Stomach smooth muscle (tissue), 2 donors: ENCODE results near the gene PLXNA4.

Experiments
- H3K27ac ChIP-seq: one replicate; pipeline ENCODE4 v1.7.0; 2013; ENCODE audit warnings: mild to moderate bottlenecking, low read length, inconsistent platforms
- H3K27me3 ChIP-seq, 2 donors: one replicate each; pipeline ENCODE4 v1.7.0; 2013; ENCODE audit warnings: low read length in 2 of 2; ENCODE audit not compliant: insufficient read depth in 2 of 2, control insufficient read depth in 1 of 2
- H3K36me3 ChIP-seq, 2 donors: one replicate each; pipeline ENCODE4 v1.7.0; 2013; ENCODE audit warnings: low read length in 2 of 2; ENCODE audit not compliant: control insufficient read depth in 2 of 2, insufficient read depth in 2 of 2
- H3K4me1 ChIP-seq: one replicate; pipeline ENCODE4 v1.7.0; 2013; ENCODE audit warnings: low read length; ENCODE audit not compliant: control insufficient read depth, insufficient read depth
- H3K4me3 ChIP-seq, 2 donors: one replicate each; pipeline ENCODE4 v1.7.0; 2013; ENCODE audit warnings: low read length in 2 of 2
- H3K9ac ChIP-seq, 2 donors: one replicate each; pipeline ENCODE4 v1.7.0; 2013; ENCODE audit warnings: low read length in 2 of 2, mild to moderate bottlenecking in 1 of 2
- H3K9me3 ChIP-seq, 2 donors: one replicate each; pipeline ENCODE4 v1.7.0; 2013; ENCODE audit warnings: low read length in 2 of 2; ENCODE audit not compliant: control insufficient read depth in 2 of 2
- donor health status: healthy.
- donor health status: Pancreatic carcinoma.

PLXNA4 gene

GRCh38 chr7:132533916-132534315 lies 42.4 kb downstream of the PLXNA4 start:
- no peak overlapping the region for H3K4me3 ChIP-seq
- no peak overlapping the region for H3K9ac ChIP-seq
- H3K27me3 ChIP-seq: no peaks in the 10 kb centered on the region
- H3K9me3 ChIP-seq: no peaks in the 10 kb centered on the region
- no peaks in the 10 kb centered on the region for H3K36me3 ChIP-seq
- H3K4me1 ChIP-seq: no peaks in the 10 kb centered on the region
- H3K27ac ChIP-seq: no peak overlapping the region

- H3K27me3 ChIP-seq: peaks cover 0 to 2% of the 10 kb centered on the region in 2 donors
- H3K4me3 ChIP-seq: no peak overlapping the region
- no peaks in the 10 kb centered on the region for H3K9me3 ChIP-seq
- H3K4me1 ChIP-seq: no peaks in the 10 kb centered on the region
- no peak overlapping the region for H3K27ac ChIP-seq
- no peaks in the 10 kb centered on the region for H3K36me3 ChIP-seq
- no peak overlapping the region for H3K9ac ChIP-seq
Measured at GRCh38 chr7:132532281-132532680, 44.0 kb downstream of the PLXNA4 start.

- no peaks in the 10 kb centered on the region for H3K9me3 ChIP-seq
- H3K27ac ChIP-seq: no peak overlapping the region
Measured at GRCh38 chr7:132531562-132531961, 44.7 kb downstream of the PLXNA4 start.

GRCh38 chr7:132528695-132529094 lies 47.6 kb downstream of the PLXNA4 start:
- peaks cover 0 to 2% of the 10 kb centered on the region in 2 donors for H3K27me3 ChIP-seq
- H3K36me3 ChIP-seq: no peaks in the 10 kb centered on the region
- no peaks in the 10 kb centered on the region for H3K9me3 ChIP-seq
- H3K9ac ChIP-seq: no peak overlapping the region
- no peak overlapping the region for H3K27ac ChIP-seq
- H3K4me3 ChIP-seq: no peak overlapping the region
- no peaks in the 10 kb centered on the region for H3K4me1 ChIP-seq

More at GRCh38 chr7:132531562-132531961, 44.7 kb downstream of the PLXNA4 start:
- no peak overlapping the region for H3K9ac ChIP-seq
- H3K27me3 ChIP-seq: peaks cover 0 to 2% of the 10 kb centered on the region in 2 donors
- H3K36me3 ChIP-seq: no peaks in the 10 kb centered on the region
- no peaks in the 10 kb centered on the region for H3K4me1 ChIP-seq
- no peak overlapping the region for H3K4me3 ChIP-seq

GRCh38 chr7:132527467-132528410 lies 48.5 kb downstream of the PLXNA4 start:
- Histone ChIP-seq H3K27me3 (peaks cover 0 to 2% of the 10 kb centered on the region in 2 donors), H3K4me1 (no peaks in the 10 kb centered on the region), H3K36me3 (no peaks in the 10 kb centered on the region), H3K27ac (no peak overlapping the region), H3K4me3 (no peak overlapping the region), H3K9ac (no peak overlapping the region), H3K9me3 (no peaks in the 10 kb centered on the region)

GRCh38 chr7:132526111-132526740 lies 50.0 kb downstream of the PLXNA4 start:
- Histone ChIP-seq H3K4me3 (no peak overlapping the region), H3K27ac (no peak overlapping the region), H3K9me3 (no peaks in the 10 kb centered on the region), H3K27me3 (peaks cover 0 to 2% of the 10 kb centered on the region in 2 donors), H3K9ac (no peak overlapping the region), H3K36me3 (no peaks in the 10 kb centered on the region), H3K4me1 (no peaks in the 10 kb centered on the region)

GRCh38 chr7:132521423-132521822 lies 54.8 kb downstream of the PLXNA4 start:
- Histone ChIP-seq H3K9me3 (no peaks in the 10 kb centered on the region), H3K27me3 (no peaks in the 10 kb centered on the region), H3K9ac (no peak overlapping the region), H3K27ac (no peak overlapping the region), H3K4me1 (peaks cover 6% of the 10 kb centered on the region), H3K36me3 (no peaks in the 10 kb centered on the region), H3K4me3 (no peak overlapping the region)

- Histone ChIP-seq H3K27ac (no peak overlapping the region), H3K4me3 (no peak overlapping the region), H3K9ac (no peak overlapping the region)
Measured at GRCh38 chr7:132520591-132521280, 55.5 kb downstream of the PLXNA4 start.

GRCh38 chr7:132519936-132520335 lies 56.3 kb downstream of the PLXNA4 start:
- H3K4me1 ChIP-seq: peaks cover 6% of the 10 kb centered on the region
- no peak overlapping the region for H3K4me3 ChIP-seq
- no peak overlapping the region for H3K9ac ChIP-seq
- H3K27ac ChIP-seq: no peak overlapping the region
- no peaks in the 10 kb centered on the region for H3K36me3 ChIP-seq
- H3K9me3 ChIP-seq: no peaks in the 10 kb centered on the region
- H3K27me3 ChIP-seq: no peaks in the 10 kb centered on the region

More at GRCh38 chr7:132520591-132521280, 55.5 kb downstream of the PLXNA4 start:
- Histone ChIP-seq H3K36me3 (no peaks in the 10 kb centered on the region), H3K9me3 (no peaks in the 10 kb centered on the region), H3K27me3 (no peaks in the 10 kb centered on the region), H3K4me1 (peaks cover 6% of the 10 kb centered on the region)

GRCh38 chr7:132518839-132519173 lies 57.5 kb downstream of the PLXNA4 start:
- Histone ChIP-seq H3K36me3 (no peaks in the 10 kb centered on the region), H3K9ac (no peak overlapping the region), H3K27ac (no peak overlapping the region), H3K27me3 (no peaks in the 10 kb centered on the region), H3K4me1 (peaks cover 6% of the 10 kb centered on the region), H3K9me3 (no peaks in the 10 kb centered on the region), H3K4me3 (no peak overlapping the region)
